ENCODE results near the gene MAT2A. TPM values are rescaled to one million over a fixed set of nuclear protein-coding genes. Genes with fewer than 3 reads are reported as not detected.

Gene MAT2A
- total RNA-seq, 1 experiment from 2014 or later, result 444 TPM

- Histone ChIP-seq H3K4me3 (replicated peaks in 1 of 2; ENCODE audit: low read depth in 1 of 2, low read length in 2 of 2) (no peak overlapping the region), H3K9ac (ENCODE audit: low read length) (no peak overlapping the region), H3K27me3 (ENCODE audit: insufficient read depth, low read length) (no peaks in the 10 kb centered on the region), H3K79me2 (ENCODE audit: insufficient read depth, low read length) (no peaks in the 10 kb centered on the region), H3K36me3 (ENCODE audit: control insufficient read depth in 1 of 2, insufficient read depth in 2 of 2, low read length in 2 of 2) (no peaks in the 10 kb centered on the region), H3K9me2 (ENCODE audit: insufficient read depth) (no peaks in the 10 kb centered on the region), H4K20me1 (ENCODE audit: insufficient read depth) (no peaks in the 10 kb centered on the region), H3K27ac (ENCODE audit: low read depth, low read length) (peak overlapping the region; percentile 92), H3K4me1 (ENCODE audit: control insufficient read depth in 1 of 2, insufficient read depth in 2 of 2, low read length in 2 of 2) (peaks cover 30 to 62% of the 10 kb centered on the region in 2 experiments), H2AFZ (ENCODE audit: low read depth, low read length, poor library complexity, severe bottlenecking) (peak overlapping the region; percentile 59), H3K9me3 (ENCODE audit: control insufficient read depth in 1 of 2, insufficient read depth in 1 of 2, low read depth in 1 of 2, low read length in 2 of 2) (no peaks in the 10 kb centered on the region; a peak in 1 of 4 replicates), H3K4me2 (ENCODE audit: low read length) (peak overlapping the region; percentile 55)
- intact Hi-C loops (cut with micrococcal nuclease), result loop anchor here (2.0 kb wide), 2 partner anchors 39 to 77 kb away; no protein-coding TSS in a partner anchor
- DNase-seq (ENCODE audit: low read depth, low spot score), result no peak
- CTCF ChIA-PET, result no interaction called here
- BruUV-seq (replicated peaks), result no TSS peak
- POLR2A ChIA-PET, result interaction anchor here (0.7 to 3.4 kb wide), 5 partner anchors 41 to 114 kb away, joined by 3 to 19 read pairs (median 3); partner anchors contain the start of genes C2orf68 and MAT2A
- TF ChIP-seq YY1 (IDR thresholded peaks at IDR 0.05; ENCODE audit: extremely low read depth, insufficient replicate concordance, low read depth, low read length) (no peak), SRF (IDR thresholded peaks at IDR 0.05; ENCODE audit: low read depth) (no peak), MAX (IDR thresholded peaks at IDR 0.05) (no peak), POLR2AphosphoS5 (IDR thresholded peaks at IDR 0.05; ENCODE audit: low read depth, low read length) (no peak), SIN3A (IDR thresholded peaks at IDR 0.05; ENCODE audit: low read depth) (no peak), CBX3 (IDR thresholded peaks at IDR 0.05; ENCODE audit: low read depth) (no peak; the same call in 1 of the 2 replicates), ZBTB33 (IDR thresholded peaks at IDR 0.05; ENCODE audit: extremely low read depth, insufficient replicate concordance, low read length) (no peak), ATF3 (IDR thresholded peaks at IDR 0.05) (no peak), JUND (IDR thresholded peaks at IDR 0.05) (no peak), TCF7L2 (IDR thresholded peaks at IDR 0.05; ENCODE audit: borderline replicate concordance, extremely low read depth, insufficient read depth, insufficient read length) (no peak), ZFX (IDR thresholded peaks at IDR 0.05) (no peak), CTCF (IDR thresholded peaks at IDR 0.05 in 2 of 3, conservative IDR thresholded peaks at IDR 0.05 in 1 of 3; ENCODE audit: borderline replicate concordance in 1 of 3, insufficient read depth in 1 of 3, low read depth in 2 of 3, low read length in 2 of 3) (no peak)
- RAD21 ChIA-PET (ENCODE audit: low non-redundant PET in 1 of 2, low total read pairs in 2 of 2, uncharacterized antibody in 2 of 2, unreplicated experiment in 2 of 2), result no interaction called here
- ATAC-seq, result no peak
Measured at GRCh38 chr2:85497944-85498630, 40.9 kb upstream of the MAT2A start.

All from HCT116 (cell line).